Esophagus muscularis mucosa (tissue), 4 donors: ENCODE results near the gene PTPMT1.
A peak's percentile ranks its signal among the peaks of the same experiment; 100 is the strongest.

Experiments used
- EP300 ChIP-seq: sonication (generic); formaldehyde crosslinking; IDR thresholded peaks from one replicate; pipeline ENCODE4 v1.6.1; 2017; ENCODE audit warnings: antibody characterized with exemption
- POLR2A ChIP-seq: fragments of 450-650 bp; IDR thresholded peaks from one replicate; pipeline ENCODE4 v1.6.1; 2017; ENCODE audit warnings: antibody characterized with exemption, moderate library complexity, mild to moderate bottlenecking, low read depth
- POLR2AphosphoS5 ChIP-seq, 2 donors: sonication (generic); formaldehyde crosslinking; IDR thresholded peaks; one replicate each; pipeline ENCODE4 v1.6.1; 2017; ENCODE audit warnings: antibody characterized with exemption in 2 of 2
- TF ChIP-seq, protein P1 (sequence below), 3 experiments: fragments of 200-600 bp in 2 of 3; fragments of 450-650 bp in 1 of 3; sonication (generic) in 2 of 3; IDR thresholded peaks; one replicate each; pipeline ENCODE4 v1.5.1; 2017 to 2019; ENCODE audit warnings: antibody characterized with exemption in 3 of 3, mild to moderate bottlenecking in 2 of 3, moderate library complexity in 1 of 3

- TF ChIP-seq, protein P1, sequence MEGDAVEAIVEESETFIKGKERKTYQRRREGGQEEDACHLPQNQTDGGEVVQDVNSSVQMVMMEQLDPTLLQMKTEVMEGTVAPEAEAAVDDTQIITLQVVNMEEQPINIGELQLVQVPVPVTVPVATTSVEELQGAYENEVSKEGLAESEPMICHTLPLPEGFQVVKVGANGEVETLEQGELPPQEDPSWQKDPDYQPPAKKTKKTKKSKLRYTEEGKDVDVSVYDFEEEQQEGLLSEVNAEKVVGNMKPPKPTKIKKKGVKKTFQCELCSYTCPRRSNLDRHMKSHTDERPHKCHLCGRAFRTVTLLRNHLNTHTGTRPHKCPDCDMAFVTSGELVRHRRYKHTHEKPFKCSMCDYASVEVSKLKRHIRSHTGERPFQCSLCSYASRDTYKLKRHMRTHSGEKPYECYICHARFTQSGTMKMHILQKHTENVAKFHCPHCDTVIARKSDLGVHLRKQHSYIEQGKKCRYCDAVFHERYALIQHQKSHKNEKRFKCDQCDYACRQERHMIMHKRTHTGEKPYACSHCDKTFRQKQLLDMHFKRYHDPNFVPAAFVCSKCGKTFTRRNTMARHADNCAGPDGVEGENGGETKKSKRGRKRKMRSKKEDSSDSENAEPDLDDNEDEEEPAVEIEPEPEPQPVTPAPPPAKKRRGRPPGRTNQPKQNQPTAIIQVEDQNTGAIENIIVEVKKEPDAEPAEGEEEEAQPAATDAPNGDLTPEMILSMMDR (IDR thresholded peaks at IDR 0.05) = peak; percentile 39 to 60 (median 51)
- TF ChIP-seq POLR2A (no peak), POLR2AphosphoS5 (IDR thresholded peaks at IDR 0.05) (no peak), EP300 (no peak)
These were observed 51.5 kb downstream of the PTPMT1 start for GRCh38 chr11:47616726-47617416.
